NCI-H345 (cell line): Measurements from ENCODE around the gene KDSR.

Experiments
- DNase-seq: peaks from one replicate; lab custom pipeline; 2025; lab: John Stamatoyannopoulos, UW

KDSR gene, protein sequence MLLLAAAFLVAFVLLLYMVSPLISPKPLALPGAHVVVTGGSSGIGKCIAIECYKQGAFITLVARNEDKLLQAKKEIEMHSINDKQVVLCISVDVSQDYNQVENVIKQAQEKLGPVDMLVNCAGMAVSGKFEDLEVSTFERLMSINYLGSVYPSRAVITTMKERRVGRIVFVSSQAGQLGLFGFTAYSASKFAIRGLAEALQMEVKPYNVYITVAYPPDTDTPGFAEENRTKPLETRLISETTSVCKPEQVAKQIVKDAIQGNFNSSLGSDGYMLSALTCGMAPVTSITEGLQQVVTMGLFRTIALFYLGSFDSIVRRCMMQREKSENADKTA

GRCh38 chr18:63367053-63367953, at the start of gene KDSR:
Gene KDSR, minus strand, starts transcription at chr18:63367206. Its CDS starts 88 bp downstream, at chr18:63367118.
- peak; percentile 99 for DNase-seq

- DNase-seq = no peak
These were observed 45.9 kb upstream of the KDSR start for GRCh38 chr18:63412953-63413352.

- DNase-seq = no peak
These were observed 43.8 kb upstream of the KDSR start for GRCh38 chr18:63410792-63411191.

- DNase-seq = no peak
These were observed 42.3 kb upstream of the KDSR start for GRCh38 chr18:63409301-63409700.

DNA sequence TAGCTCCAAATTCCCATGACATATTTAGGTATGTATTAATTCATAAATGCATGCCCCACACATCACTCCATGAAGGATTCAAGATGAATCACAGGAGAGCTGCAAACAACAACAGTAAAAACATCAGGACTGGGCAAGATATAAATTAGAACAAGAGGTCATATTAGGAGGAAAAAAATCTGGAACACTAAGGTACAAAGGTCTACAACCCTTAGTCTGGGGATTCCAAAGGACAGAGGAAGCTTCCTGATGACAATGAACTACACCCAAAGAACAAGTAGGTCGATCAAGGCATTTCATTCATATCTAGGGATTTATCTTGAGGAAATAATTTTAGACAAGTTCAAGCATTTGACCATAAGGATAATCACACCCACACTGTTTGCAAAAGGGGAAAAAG, 40.7 kb upstream of the KDSR start:
- no peak for DNase-seq

- DNase-seq = no peak
These were observed 39.0 kb upstream of the KDSR start for GRCh38 chr18:63405986-63406385.

- no peak for DNase-seq
These were observed 35.5 kb upstream of the KDSR start for GRCh38 chr18:63402246-63403162.

GRCh38 chr18:63399300-63399699, 32.3 kb upstream of the KDSR start:
- DNase-seq = no peak

- DNase-seq = no peak
These were observed 30.3 kb upstream of the KDSR start for GRCh38 chr18:63397349-63397748.

DNA sequence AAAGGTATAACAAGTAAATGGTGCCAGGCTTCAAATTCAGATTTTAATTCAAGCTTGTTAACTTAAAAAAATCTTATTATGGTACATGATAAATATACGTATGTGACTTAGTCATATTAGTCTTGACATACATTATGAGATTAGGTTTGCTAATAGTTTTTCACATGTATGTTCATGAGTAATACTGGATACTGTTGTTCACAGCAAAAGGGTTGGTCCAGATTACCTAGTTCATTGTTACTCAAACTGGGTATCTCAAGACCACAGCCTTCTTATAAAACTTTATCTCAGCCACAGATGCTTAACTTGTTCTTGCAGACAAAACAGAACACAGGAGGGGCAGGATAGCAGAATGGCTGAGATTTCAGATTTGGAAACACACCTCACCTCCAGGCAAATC, 28.5 kb upstream of the KDSR start:
- no peak for DNase-seq

GRCh38 chr18:63394954-63395353, 27.9 kb upstream of the KDSR start:
- no peak for DNase-seq

DNA sequence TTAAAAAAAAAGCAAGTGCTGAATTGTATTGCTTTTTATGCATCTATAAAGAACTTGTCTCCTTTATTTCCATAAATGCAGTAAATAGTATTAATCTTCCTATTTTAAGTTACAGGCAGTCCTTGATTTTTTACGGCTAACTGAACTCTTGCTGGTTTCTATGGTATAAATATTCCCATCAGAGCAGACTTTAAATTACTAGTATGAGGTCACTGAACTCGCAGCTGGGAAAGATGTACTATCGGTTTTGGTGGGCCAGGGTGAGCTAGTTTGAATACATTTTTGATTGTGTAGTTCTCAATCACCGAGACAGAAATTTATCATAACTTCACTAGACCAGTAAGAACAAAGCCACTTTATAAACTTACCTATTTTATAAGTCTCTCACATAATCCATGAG, 20.9 kb upstream of the KDSR start:
- DNase-seq = no peak

DNA sequence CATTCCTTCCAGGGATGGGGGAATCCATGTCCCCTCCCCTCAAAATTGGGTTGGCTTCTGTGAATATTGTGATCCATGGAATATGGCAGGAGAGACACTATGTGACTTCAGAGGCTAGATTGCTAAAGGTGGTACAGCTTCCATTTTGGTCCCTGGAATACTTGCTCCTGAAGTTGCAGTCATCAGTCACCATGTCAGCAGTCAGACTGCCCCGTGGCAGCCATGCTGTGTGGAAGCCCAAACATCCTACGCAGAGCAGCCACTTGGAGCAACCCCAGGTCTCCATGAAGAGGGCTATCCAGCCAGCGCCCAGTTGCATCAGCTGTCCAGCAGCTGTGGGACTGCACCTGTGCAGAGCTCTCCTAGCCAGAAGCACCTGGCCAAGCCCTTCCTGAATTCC, 15.8 kb upstream of the KDSR start:
- DNase-seq = no peak

DNA sequence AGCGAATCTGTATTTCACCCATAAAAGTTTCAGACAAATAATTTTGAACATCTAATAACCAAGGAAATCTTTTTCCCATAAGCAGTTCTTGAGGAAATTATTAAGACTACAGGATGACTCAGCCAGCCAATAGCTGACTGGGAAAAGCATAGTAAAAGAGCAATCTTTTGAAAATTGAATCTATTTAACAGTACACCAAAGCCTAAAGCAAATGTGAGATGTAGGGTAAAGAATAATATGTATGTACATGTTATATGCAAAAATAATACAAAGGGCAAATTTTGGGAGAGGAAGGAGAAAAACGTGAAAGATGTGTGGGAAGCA, 12.6 kb upstream of the KDSR start:
- DNase-seq = no peak

DNA sequence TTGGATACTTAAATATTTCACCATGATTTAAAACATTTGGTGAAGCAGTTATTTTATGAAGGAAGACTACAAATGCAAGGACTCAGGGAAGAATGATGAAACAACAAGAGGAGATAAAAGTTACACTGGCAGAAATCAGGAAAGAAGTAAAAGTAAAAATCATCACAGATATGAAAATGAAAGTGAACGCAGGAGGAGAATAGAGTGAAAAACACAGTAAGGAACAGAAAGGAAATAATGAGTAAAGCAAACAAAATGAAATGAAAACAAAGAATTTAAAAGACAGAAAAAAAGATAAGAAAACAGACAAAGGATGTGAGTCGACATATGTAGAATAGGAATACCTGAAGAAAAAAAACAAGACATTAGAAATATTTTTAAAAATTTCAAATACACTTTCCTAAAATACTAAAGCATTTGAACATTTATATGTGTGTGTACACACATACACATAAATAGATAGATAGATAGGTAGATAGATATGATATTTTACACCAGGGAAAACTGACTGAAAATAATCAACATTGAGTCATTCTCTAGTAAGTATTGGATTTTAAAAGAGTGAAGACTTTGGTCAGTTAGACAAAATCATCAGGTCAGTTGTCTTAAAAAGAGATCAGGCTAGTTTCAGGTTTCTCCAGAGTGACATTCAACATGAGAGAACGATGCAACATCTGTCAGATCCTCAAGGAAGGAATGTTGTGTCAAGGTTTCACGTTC, 12.1 kb upstream of the KDSR start:
- no peak for DNase-seq

GRCh38 chr18:63377275-63377980, 10.4 kb upstream of the KDSR start:
- DNase-seq = no peak

DNA sequence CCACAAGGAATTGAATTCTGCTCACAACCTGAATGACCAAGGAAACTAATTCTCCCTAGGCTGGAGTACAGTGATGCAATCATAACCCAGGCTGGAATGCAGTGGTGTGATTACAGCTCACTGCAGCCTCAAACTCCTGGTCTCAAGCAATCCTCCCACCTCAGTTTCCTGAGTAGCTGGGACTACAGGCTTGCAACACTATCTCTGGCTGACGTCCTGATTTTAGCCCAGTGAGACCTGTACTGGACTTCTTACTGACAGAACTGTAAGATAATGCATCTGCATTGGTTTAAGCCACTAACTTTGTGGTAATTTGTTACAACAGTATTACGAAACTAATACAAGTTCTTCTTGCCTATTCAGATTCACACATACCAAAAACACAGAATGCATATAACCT, 9.5 kb upstream of the KDSR start:
- DNase-seq = no peak

DNA sequence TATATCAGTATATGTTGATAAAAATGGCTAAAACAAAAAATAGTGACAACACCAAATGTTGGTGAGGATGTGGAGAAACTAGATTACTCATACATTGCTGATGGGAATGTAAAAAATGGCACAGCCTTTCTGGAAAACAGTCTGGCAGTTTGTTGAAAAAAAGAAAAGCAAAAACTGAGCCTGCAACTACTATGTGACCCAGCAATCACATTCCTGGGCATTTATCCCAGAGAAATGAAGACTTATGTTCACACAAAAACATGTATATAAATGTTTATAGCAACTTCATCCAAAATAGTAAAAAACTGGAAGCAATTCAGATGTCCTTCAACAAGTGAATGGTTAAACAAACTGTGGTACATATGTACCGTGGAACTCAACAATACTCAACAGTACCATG, 7.5 kb upstream of the KDSR start:
- DNase-seq = no peak

- no peak for DNase-seq
These were observed 6.2 kb upstream of the KDSR start for GRCh38 chr18:63373161-63373560.

- DNase-seq = no peak
These were observed 1.6 kb upstream of the KDSR start for GRCh38 chr18:63368611-63369010.
